ENCODE measurements around the gene GHRL. TPM values are rescaled to one million over a fixed set of nuclear protein-coding genes. Genes with fewer than 3 reads are reported as not detected.

Gene GHRL, protein sequence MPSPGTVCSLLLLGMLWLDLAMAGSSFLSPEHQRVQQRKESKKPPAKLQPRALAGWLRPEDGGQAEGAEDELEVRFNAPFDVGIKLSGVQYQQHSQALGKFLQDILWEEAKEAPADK
- polyA plus RNA-seq (2012; ENCODE audit: insufficient read depth, insufficient read length), result 2.2 TPM

DNA sequence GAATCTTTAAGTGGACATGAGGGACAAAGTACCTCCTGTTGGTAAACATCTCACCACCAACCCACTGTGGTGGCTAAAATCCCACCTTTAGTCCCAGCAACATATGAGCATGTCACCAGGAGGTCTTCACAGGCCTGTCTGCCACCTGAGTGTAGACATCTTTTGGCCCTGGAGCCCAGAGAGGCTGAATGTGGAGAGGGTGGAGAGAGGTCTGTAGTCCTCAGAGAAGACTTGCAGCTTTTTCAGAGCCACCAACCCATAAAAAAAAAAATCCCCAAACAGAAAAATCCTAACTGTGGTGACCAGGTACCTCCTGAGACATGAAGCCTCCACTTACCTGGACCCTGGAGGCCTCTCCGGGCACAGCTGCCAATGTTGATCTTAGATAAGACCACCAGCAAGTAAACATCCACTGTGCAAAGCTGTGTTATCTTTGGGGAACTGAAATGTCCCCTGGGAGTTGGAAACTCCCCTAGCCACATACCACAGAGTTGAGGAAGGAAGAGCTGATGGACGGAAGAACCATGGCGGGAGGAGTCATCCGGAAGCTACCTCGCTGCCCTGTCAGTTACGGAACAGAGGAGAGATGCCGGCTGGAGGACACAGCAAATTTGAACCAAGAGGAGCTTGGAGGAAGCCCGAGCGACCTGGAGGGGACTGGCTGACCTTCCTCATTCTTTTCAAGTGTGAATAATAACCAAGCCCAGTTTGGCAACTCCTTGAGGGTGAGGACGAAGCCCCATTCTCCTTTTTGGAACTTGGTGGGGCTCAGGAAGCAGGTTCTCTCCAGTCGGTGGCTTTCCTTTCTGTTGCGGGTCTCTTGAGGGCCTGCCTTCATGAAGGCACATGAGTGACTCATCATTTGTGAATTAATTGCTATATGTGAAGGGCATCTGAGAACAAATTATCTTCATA is at the start of gene GHRL:
Gene GHRL (minus strand): TSS at position 443 of the 915 bp plus-strand sequence. CDS start 2,767 bp downstream, outside the sequence.
- H3K4me3 ChIP-seq (ENCODE audit: low read length), result no peak within 1 kb of the TSS
- no peak for DNase-seq (ENCODE audit: low read depth, low spot score)

DNA sequence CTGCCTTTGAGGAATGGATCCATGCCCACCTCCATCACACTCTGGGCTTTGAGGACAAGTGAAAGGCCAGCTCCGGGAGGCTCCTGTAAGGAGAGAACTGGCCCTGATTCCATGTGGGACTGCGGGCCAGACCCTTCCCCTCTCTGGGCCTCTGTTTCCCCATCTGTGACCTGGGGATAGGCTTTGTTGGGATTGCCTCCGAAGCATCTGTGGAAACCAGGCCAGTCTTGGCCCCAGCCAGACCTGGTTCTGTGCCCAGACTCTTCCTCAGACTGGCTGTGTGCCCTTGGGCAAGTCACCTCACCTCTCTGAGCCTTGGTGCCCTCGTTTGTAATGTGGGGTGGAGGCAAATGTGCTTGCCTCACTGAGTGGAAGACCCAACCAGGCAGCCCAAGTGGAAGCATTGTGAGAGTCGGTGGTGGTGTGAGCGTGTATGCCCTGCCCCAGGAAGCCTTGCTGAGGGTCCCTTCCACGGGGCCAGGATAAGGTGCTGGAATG is 49.2 kb upstream of the GHRL start:
- no peak for DNase-seq (ENCODE audit: low read depth, low spot score)
- H3K4me3 ChIP-seq (ENCODE audit: low read length), result no peak overlapping the region

DNA sequence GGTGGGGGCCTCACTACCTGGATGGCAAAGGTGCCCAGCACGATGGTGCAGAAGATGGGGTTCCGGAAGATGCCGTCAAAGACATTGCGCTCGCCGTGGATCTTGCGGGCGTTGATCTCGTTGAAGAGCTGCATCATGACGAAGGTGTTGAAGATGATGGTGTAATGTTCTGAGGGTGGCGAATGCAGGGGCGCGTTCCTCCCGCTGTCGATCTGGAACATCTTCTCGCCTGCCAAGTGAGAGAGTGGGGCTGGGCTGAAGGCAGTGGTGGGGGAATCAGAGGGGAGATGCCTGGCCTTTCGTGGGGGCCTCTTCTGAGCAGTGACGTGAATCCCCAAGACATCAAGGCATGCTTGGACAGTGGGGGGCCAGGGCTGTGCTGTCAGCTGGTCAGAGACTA is 47.7 kb upstream of the GHRL start:
- DNase-seq (ENCODE audit: low read depth, low spot score), result no peak
- no peak overlapping the region for H3K4me3 ChIP-seq (ENCODE audit: low read length)

DNA sequence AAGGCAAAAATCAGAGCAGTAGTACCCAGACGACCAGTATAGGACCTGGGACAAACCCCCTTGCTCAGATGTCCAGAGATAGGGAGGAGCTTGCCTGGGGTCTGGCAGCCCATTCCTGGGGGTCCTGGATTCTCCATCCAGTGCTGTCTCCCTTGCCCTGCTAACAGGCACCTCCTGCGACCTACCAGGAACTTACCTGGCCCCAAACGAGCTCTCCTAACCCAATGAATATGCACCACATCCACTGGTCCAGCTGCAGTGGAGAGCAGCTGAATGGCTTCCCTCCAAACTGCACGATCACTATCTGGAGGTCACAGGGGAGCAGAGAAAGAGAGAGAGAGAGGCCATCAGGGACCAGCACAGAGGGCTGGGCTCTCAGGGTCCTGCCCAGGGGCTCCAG is 47.3 kb upstream of the GHRL start:
- DNase-seq (ENCODE audit: low read depth, low spot score), result no peak
- H3K4me3 ChIP-seq (ENCODE audit: low read length), result no peak overlapping the region

DNA sequence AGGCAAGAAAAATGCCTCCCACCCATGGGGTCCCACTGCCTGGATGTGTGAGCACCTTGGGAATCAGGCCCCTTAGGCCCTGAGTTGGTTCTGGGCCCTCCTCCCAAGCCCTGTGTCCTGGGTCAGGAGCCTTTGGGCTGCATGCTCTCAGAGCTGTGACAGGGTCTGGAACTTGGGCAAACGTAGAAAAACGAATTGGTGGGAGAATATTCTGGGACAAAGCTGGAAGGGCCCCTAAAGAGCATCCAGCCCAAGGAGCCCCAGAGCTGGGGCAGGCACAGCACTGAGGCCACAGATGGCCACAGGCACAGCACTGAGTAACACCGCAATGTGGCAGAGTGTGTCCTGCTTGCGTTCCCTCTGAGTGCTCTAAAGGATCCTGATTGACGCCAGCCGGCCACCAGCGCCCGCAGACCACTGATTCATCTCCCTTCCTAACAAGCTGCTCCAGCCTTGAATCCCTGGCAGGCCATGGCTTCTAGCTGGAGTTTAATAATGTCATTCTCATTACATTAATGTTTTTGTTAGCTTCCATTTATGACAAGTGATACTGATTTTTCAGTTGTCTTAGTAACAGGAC is 46.7 kb upstream of the GHRL start:
- DNase-seq (ENCODE audit: low read depth, low spot score), result no peak
- H3K4me3 ChIP-seq (ENCODE audit: low read length), result no peak overlapping the region

DNA sequence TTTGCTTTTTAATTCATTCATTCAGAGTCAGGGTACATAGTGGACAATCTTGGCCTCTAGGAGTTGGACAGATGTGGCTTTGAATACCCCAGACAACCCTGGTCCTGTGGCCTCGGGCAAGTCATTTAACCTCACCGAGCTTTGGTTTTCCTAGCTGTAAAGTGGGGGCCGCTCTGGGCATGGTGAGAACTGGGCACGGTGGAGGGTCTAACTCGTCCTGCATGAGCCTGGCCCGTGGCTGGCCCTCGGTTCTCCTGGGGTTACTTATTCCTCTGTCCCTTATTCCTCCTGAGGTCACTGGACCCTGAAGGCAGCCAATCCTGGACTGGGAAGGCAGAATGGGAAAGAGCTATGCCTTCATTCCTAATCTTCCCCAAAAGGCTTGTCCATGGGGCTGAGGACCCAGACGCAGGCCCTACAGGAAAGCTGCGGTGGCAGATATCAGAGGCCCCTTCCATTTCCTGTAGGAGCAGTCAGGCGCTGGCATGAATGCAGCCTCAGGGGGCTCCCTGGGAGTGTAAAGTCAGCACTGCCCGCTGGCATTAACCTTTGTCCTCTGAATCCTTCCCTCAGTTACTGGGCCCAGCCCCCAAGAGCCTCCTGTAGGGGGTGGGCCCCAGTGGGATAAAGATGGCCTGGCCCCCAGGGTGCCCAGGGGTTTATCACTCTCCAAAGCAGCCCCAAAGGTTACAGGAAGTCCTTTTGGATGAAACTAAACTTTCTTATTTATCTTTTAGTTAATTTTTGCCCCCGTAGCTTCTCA is 46.0 kb upstream of the GHRL start:
- H3K4me3 ChIP-seq (ENCODE audit: low read length), result no peak overlapping the region

DNA sequence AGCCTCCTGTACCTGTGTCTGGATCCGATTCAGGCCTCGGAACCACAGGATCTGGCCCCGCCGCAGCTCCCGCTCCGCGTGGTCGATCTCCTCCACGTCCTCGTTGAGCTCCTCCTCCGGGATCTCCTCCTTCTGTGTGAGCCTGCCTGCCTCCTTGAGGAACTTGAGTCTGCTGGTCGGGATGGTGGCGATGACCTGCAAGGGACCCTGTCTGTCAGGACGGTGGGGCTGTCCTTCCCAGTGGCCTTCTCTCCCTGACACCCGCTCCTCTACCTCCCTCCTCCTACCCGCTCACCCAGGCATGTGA is 45.4 kb upstream of the GHRL start:
- DNase-seq (ENCODE audit: low read depth, low spot score), result no peak
- H3K4me3 ChIP-seq (ENCODE audit: low read length), result no peak overlapping the region

More for the DNA sequence above, 46.0 kb upstream of the GHRL start:
- no peak for DNase-seq (ENCODE audit: low read depth, low spot score)

DNA sequence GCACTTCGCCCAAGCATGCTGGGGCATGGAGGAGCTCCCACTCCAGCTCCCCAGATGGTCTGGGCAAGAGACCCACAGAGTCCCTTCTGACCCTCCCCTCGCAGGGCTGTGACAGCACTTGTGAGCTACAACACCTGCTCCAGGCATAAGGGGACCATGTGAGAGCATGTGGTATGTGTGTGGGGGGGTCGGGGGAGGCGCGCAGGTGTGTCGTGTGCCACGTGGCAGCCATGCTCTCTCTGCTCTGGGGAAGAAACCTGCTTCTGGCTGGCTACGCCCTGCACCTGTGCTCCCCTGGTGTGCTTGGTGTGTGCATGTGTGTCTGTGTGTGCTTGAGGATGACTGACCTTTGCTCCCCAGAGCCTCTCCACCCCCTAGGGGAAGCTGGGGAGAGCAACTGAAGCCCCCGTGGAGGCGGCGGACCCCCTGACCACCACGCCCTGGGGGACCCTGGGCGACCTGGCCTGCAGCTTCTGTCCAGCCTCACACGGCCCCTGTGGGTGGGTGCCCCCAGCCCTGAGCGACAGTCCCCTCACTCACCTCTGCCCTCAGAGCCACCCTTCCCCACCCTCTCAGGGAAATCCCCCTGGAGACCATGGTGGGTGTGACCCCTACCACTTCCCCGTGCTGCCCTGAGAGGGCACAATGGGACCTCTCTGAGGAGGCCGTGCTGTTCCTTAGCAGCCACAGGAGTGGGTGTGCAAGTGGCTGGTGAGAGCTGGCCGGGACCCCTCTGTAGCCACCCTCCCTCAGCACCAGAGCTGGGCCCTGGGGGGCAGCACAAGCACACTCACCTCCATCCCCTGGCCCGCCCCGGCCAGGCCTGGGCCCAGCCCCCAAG is 44.8 kb upstream of the GHRL start:
- H3K4me3 ChIP-seq (ENCODE audit: low read length), result no peak overlapping the region
- DNase-seq (ENCODE audit: low read depth, low spot score), result no peak

DNA sequence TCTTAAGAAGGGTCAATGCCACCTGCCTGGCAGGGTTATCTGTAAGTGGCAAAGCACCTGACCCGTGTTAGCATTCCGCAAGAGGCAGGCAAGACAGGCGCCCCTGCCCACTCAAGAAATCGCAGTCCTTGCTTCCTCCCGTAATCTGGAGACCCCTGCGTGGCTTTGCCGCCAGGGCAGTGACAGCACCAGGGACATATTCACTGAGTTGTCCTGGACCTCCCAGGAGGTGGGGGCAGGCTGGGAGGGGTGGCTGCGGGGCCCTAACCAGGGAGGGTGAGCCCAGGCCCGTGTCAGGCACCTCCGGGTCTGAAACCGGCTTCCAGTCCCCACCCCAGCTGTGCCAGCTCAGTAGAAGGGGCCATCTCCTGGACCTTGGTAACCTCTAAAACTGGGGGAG is 44.0 kb upstream of the GHRL start:
- H3K4me3 ChIP-seq (ENCODE audit: low read length), result no peak overlapping the region
- DNase-seq (ENCODE audit: low read depth, low spot score), result no peak

DNA sequence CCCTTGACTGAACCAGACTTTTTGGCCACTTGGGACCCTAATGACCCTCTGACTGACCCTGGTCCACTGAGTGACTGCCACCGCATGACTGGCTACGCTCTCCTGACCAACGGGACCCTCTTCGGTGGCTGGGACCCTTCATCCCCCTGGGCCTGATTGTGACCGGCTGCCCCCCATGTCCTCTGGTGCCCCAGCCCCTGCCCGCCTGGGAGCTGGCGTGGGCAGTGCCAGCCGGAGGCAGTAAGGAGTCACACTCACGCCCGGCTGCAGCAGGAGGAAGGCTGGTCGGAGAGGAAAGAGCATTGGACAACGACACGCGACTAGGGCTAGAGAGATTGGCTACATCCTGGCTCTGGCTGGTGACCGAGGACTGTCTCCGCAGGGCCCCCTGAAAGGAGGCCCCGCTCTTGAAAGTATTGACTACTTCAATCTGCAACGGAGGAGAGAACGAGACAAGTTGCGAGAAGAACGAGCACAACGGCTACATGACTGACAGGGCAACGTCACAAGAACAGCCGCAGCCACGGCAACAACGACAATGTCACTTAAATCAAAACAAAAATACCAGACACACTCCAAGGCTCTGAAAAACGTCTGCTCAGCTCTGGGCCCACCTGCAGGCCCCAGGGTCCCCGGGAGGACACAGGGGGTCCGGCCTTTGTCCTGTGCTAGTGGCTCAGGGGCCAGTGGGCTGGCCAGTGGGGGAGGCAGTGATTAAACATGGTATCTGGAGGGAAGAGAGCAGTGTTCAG is 43.3 kb upstream of the GHRL start:
- no peak for DNase-seq (ENCODE audit: low read depth, low spot score)
- no peak overlapping the region for H3K4me3 ChIP-seq (ENCODE audit: low read length)

DNA sequence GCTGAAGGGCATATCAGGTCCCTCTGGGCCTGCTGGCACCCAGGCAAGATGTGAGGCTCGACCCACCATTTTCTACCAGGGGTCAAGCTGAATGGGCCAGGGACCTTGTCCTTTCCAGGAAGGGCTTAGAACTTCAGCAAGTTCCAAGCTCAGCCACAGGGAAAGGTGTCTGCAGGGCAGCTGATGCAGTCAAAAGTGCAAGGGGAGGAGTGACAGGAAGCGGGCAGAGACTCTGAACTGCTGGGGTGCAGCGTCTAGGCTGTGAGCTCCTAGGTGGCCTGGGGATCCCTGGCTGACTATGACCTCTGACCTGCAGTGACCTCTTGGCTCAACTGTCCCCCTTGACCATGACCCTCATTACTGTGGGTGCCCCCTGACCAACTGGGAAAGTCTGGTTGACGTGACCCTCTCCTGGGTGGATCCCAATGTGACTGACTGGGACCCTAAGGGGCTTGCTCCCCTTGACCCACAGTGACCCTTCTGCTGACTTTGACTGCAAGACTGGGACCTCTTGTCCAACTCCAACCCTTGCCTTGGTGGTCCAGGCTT is 42.5 kb upstream of the GHRL start:
- peak; percentile 45 for DNase-seq (ENCODE audit: low read depth, low spot score)
- H3K4me3 ChIP-seq (ENCODE audit: low read length), result no peak overlapping the region

DNA sequence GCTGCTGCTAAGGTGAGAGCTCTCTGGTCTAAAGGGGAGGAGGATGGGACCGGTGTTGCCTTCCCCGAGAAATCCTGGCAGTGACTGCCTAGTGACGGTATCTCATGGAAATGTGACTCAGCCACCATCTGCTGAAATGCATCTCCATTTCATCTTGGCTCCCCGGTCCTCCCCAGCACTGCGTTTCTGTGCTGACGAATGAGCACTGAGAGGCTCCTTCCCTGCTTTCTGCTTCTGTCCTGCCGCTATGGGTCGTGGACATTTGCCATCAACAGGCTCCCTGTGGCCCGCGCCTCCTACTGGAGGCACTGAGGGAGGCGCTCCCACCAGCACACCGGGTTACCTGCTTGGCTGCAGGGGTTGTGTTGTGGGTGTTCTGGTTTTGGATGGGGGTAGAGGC is 41.7 kb upstream of the GHRL start:
- H3K4me3 ChIP-seq (ENCODE audit: low read length), result no peak overlapping the region
- DNase-seq (ENCODE audit: low read depth, low spot score), result no peak

DNA sequence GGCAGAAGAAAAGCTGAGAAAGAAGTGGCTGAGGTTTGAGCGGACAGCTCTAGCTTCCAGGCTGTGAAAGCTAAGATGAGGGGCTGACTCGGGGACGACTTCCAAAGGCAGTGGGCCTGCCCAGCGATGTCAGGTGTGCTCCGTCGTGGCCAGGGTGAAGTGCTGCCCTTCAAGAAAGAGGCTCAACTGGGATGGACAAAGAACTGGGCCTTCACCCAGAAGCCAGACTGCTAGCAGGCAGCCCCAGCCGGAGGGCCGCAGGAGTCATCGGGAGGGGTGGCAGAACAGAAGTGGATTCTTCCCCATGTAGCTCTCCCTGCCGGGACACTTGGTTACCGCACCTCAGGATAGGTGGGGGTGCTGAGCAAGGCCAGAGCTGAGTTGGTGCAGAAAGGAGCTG is 41.3 kb upstream of the GHRL start:
- H3K4me3 ChIP-seq (ENCODE audit: low read length), result no peak overlapping the region

DNA sequence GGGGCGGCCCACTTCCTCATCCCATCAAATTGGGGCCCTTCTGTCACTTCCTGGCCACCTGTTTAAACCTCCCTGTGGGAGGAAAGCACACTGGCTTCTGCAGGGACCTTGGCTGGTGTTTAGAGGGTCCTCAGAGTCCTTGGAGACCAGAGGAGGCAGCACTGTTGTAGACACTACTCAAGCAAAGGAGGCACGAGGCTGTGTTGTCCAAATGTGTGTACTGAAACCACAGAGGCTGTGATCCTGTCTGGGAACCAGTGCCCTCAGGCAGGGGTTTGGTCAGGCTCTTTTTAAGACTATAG is 40.6 kb upstream of the GHRL start:
- DNase-seq (ENCODE audit: low read depth, low spot score), result peak; percentile 41
- H3K4me3 ChIP-seq (ENCODE audit: low read length), result no peak overlapping the region

More for the DNA sequence above, 41.3 kb upstream of the GHRL start:
- DNase-seq (ENCODE audit: low read depth, low spot score), result no peak

DNA sequence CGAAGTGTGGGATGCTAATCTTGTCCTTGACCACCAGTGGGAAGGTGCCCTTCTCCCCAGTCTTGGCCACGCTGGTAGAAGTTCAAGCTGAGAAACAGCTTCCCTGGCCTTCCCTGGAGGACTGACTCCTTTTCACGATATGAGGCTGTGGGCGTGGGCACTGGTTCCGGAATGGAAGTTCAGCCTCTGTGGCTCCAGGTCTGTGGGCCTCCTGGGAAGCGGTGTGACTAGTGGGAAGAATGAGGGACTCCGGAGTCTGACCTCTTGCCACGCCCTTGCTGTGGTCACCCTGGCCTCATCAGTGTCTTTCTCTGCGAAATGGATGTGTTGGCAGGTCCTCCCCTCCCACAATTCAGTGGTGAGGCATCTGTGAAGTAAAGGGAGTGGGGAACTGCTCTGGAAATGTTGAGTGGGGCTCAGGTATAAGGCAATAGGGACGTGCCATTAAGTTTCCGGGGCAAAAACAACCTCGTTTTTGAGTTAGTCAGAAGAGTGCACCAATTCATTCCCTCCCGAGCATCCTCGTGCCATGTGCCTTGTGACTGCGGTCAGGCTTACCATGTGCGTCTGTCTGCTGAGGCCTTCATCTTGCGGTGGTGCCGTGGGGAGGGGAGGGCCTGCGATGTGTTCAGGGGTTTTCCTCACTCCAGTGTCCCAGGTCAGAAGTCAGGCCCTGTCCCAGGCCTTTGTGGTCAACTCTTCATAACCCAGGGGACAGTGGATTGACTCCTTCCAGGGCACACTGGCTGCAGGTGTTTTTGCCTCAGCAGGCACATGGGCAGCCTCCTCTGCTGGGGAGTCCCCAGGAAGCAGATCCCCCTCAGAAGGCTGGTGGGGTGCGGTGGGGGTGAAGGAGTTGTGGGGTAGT is 40.0 kb upstream of the GHRL start:
- no peak for DNase-seq (ENCODE audit: low read depth, low spot score)
- no peak overlapping the region for H3K4me3 ChIP-seq (ENCODE audit: low read length)

DNA sequence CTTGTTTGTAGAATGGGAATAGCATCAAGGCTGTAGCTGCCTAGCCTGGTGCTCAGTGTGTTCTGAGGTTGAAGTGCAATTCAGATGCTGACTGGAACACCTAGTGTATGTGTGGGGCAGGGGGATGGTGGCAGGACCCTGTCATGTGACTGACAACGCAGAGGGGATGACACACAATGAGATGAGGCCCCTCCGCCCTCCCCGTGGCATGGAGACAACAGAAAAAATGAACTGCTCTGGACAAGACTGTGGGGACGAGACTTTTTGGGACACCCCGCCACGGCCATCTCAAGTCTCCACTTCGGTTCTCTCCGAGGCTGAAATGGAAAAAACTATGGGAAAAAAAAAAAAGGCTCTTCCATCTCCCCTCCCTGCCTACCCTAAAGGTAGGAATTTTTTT is 38.6 kb upstream of the GHRL start:
- no peak overlapping the region for H3K4me3 ChIP-seq (ENCODE audit: low read length)
- DNase-seq (ENCODE audit: low read depth, low spot score), result no peak

DNA sequence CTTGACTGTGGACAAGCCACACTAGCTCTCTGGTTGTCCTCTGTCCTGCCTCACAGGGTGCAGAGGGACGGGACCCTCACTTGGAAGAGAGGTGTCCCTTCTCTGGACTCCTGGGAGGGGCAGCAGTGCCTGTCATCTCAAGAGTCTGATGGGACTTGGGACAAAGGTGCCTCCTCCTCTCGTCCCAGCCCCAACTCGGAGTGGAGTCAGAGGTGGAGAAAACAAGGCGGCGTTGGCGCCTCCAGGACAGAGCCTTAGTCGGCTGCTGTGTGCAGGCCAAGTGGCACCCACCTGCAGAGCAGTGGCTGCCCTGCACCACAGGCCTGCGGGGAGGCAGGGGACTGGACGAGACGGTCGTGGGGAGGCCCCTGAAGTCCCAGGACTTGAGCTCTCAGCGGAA is 37.6 kb upstream of the GHRL start:
- DNase-seq (ENCODE audit: low read depth, low spot score), result no peak
- H3K4me3 ChIP-seq (ENCODE audit: low read length), result no peak overlapping the region
